Stimulated activated CD8-positive, alpha-beta memory T cell treated with anti-CD3 and anti-CD28 coated beads, Interleukin-12 subunit alpha, Interleukin-12 subunit beta, amount 100 ng/mL, for 1 hour (primary cell): Measurements from ENCODE around the gene MAP7D3.

ENCODE experiments used
- DNase-seq: peaks from one replicate; pipeline ENCODE4 v3.0.0-alpha.2; 2020; ENCODE audit warnings: low read depth

MAP7D3 gene

DNA sequence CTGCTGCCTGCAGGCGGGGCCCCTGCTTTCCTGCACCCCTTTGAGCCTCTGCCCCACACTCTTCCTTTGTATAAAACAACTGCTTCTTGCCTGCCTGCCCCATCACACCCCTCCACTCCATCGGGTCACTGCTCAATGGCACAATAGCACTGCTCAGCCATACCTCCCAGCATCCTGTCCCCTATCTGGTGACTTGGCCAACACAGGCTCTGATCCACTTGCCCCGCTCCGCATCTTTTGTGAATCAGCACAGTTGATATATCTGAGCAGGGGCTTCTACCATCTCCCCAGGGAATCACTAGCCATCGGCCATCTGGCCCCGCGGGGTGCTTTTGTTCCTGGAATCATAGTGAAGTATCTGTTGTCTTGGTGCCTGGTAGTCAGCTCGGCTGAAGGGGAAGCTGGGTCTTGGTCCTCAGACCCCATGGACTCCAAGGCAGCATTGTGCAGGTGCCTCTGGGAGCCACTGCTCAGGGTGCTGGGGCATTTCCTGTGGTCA lies 45.3 kb downstream of the MAP7D3 start:
- no peak for DNase-seq

DNA sequence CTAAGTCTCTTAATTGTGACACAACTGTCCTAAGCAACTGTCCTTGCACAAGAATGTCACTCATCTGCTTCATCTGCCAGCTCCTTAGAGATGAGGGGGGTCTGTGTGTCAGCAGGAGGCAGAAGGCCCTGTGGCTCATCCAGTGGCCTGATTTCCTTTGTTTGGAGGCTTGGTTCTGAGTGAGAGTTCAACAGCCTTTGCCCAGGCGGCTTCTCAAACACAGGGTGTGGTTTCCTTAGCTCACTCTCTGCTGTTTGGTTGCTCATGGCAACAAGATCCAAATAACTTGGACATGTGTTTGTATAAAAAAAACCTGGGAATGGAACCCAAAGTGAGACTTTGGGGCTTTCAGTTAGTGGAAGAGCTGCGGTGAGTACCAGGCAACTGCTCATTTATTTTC lies 46.6 kb downstream of the MAP7D3 start:
- no peak for DNase-seq

DNA sequence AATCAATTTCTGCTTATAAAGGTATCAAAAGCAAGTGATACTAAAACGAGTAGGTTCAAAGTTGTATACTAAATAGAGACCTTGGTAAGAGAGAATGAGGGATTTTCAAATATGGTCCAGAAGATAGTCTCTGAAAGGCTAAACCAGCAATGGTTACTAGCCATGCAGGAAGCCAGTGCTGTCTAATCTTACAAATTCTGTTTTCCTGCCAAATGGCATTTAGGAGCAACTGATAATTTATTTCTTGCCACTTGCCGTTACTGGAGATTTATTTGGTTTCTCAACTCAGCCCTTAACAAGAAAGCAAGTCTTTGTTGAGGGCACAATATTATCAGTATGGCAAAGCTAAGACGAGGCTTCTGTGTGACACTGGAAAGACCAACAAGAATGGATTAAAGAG lies 47.2 kb downstream of the MAP7D3 start:
- no peak for DNase-seq

DNA sequence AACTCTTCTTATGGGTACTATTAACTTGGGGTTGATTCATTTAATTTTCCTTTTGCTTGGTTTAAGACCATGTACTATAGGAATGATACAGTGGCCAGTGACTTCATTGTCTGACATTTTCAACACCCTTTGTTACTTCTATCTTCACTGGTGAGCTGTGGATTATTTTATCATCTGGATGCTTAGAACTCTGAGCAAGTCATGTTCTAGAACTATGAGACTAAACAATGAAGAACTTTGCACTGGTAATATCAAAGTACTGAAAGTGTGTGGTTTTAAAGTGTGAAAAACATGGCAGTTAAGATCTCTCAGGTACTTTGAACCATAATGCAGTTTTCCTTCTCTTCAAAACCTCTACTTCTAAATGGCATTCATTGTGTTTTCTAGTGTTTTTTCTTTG lies 47.8 kb downstream of the MAP7D3 start:
- DNase-seq, result no peak

DNA sequence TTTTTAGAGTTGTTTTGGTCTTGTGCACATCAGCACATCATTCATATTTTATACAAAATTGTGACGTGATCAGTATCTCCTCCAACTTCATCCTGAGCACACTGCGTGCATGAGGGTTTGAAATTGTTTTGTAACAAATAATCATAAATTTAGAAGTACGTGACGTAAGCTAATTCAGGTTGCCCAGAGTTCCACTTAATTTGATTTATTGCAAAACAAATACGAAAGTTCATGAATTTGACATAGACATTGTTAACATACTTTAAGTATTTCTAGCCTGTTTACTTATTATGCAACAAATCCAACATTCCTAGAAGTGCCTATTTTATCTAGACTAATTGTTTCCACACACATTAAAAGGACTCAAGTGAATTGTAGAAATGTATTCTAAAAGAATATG lies 48.3 kb downstream of the MAP7D3 start:
- no peak for DNase-seq

DNA sequence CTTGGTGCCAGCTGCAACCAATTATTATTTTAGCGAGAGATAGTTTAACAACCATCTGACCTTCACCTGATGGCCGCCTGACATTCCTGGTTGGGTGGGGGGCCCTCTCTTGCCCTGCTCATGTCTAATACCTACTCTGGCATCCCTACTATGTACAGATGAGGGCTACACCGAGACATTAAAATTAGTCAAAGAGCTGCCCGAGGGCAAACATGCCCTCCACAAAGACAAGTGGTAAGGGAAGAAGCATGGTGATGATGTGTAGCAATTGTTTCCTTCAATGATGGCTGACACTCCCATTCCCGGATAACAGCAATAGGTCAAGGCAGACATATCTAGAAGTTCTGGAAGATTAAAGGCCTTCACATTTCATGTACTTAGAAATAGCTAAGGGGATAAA lies 49.6 kb downstream of the MAP7D3 start:
- no peak for DNase-seq

DNA sequence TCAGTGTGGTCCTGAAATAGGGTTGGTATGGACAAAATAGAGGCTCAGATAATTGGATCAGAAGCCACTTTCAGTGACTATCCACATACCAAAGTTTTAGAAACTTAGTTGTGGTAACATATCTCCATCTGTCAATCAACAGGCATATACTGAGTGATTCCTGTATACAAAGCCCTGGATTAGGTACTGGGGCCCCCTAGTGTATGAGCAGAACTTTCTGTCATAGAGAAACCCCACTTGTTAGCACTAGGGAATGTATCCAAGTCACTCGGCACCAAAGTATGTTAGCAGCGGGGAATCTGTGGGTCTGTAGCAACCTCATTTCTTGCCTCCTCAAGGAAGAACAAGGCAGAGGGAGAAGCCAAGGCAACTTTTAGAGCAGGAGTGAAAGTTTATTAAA lies 50.7 kb downstream of the MAP7D3 start:
- no peak for DNase-seq

DNA sequence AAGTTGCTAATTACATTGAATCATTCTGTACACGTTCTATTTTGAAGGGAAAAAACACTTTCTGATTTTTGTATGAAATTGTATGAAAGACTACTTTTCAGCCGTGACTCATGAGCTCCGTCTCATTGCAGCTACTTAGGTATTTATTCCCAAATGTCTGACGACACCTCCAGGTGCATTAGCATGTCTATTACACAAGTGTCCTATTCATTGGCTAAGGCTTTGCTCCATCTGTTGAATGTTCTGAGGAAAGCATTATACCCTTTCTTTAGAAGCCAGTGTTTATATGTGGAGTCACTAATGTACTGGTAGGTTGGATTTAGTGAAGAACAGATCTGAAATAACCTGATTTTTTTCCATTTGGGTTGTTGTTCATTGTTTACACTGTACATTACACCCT lies 51.8 kb downstream of the MAP7D3 start:
- DNase-seq, result no peak

DNA sequence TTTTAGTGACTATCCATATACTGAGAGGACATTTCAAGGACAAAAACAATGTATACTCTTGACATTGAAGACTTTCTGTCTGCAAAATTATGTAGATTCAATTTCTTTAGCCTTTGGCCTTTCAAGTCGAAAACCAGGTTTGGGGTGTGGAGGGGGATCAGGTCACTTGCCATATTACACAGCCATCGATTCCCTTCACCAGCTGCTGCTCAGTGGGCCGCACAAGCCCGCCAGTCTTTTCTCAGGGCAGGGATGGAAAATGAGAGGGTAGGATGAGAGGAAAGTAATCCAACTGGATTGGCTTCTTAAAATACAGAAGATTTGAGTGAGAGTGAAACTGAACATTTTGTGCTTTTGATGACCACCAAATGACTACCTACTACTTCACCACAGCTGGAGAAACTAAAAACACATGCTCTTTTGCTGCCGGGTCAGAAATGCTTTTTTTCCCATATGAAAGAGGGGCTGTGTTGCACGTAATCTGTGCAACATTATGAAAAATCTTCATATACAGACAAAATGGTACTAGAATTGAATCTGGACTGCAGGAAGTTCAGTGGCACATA lies 52.4 kb downstream of the MAP7D3 start:
- no peak for DNase-seq

DNA sequence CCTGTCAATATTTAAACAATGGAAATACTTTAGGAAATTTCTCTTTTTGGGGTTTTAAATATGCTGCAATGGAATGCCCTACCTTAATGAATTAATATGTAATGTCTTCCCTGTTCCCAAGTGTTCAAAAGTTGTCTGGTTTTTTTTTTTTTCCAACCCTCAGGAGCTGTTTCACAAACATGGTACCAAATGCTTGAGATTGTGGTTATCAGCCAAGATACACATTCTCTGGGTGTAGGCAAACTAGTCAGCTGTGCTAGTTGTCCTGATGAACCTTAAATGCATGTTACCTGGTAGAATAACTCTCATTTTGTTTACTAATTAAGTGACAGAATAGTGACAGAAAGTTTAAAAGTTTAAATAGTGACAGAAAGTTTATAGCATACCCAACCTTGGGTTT lies 53.2 kb downstream of the MAP7D3 start:
- no peak for DNase-seq

DNA sequence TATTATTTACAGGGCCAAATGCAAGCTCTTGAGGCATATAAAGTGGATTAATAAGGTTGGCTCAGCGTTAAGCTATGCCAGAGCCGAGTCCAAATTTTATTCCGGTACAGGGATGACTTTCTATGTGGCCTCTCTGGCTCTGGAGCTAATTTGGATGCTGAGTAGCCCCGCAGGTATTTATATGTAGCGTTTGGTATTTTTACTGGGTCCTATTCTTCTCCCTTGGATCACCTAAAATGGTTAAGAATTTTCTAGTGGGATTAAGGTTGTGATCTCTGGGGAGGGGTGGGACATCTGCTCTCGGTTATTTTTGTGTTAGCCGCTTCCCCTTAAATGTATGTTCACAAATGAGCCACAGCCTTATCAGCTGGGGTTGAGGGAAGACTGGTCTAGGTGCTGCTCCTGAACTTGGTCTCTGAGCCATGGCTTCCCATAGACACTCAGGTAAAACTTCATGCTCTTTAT lies 54.5 kb downstream of the MAP7D3 start:
- DNase-seq, result no peak

DNA sequence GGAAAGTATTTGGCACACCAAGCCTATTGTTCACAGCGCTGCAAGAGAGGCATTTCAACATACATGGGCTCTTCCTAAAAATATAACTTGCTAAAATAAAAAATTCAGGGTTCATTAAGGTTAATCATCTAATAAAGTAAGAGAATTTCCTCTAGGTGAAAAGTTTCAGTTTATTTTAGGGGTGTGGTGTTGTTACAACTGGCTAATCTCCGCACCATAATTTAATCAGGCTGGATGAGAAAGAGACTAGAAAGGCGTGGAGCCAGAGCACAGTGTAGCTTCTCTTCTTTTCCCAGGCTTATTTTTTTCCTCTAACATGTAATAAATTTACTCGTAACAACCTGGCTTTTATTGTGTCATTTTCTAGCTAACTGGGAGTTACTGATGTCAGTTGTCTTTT lies 56.0 kb downstream of the MAP7D3 start:
- no peak for DNase-seq

DNA sequence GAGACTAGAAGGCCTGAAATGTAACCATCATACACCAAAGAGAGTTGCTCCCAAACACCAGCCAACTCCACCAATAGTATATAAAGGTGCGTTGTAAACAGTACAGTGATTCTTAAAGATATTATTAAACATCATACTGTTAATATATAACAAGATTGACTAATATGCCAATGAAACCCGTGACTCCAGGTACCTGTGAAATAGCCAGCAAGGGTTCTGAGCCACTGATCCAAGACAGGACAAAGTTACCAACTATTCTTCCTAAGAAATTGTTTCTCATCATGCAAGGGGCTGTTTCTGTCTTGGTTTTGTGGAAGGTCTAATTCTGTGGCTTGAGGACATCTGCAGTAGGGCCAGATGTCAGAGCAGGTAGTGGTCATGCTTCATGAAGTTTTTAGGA lies 56.7 kb downstream of the MAP7D3 start:
- DNase-seq, result no peak

DNA sequence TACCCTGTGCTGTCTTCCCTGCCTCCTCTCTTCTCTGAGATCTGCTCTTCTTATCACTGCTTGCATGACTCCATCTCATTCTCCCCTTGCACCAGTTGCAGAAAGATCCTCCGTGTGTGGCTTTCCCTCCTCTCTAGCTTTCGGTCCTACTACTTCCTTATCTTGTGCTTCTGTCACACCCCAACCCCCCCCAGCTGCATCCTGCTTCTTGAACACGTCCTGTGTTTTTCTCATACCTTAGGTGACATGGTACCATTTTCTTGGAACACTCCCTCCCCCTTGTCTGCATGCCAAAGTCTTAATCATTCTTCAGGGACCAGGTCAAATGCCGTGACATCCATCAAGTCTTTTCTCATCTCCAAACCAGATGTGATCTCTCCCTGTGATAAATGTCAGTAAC lies 57.4 kb downstream of the MAP7D3 start:
- no peak for DNase-seq

DNA sequence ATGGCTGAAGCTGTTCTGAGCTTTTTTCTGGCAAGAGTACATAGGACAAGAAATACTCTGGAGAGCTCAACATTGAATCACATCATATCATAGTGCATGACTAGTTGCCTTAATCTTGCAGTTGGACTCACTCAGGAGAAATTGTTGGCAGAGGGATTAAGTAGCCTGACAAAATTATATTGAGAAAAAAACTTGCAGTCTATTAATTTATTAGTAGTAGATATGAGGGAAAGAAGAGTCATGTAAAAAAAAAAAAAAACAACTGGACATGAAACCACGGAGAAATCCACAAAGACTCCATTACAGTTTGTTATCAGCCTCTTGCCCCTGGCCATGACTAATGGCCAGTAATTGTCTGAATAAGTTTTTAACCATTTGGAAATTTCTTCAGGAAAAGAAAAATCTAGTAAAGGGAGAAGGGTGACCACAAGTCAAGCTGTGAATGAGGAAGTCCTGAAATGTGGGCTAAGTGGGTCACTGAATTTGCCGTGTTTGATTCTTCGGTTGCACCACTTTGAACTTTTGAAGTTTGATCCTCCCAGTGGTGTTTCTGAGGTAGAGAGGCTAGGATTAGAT lies 58.3 kb downstream of the MAP7D3 start:
- DNase-seq, result no peak

DNA sequence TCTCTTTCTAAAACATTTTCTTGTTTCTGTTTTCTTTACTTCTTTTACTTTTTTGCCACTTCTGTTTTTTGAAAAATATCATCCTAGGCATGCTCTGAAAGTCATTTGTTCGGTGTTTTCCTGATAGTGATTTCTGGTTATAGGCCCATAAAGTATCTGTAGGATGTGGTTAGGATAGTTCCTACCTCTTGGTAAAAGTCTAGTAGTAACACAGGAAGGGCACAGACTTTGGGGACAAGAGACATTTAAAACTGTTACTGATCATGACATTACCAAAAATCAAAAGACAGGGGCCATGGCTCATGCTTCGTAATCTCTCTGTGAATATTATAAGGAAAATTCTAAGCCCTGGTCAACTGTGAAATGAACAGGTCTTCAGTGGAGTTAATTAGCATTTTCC lies 59.1 kb downstream of the MAP7D3 start:
- no peak for DNase-seq

DNA sequence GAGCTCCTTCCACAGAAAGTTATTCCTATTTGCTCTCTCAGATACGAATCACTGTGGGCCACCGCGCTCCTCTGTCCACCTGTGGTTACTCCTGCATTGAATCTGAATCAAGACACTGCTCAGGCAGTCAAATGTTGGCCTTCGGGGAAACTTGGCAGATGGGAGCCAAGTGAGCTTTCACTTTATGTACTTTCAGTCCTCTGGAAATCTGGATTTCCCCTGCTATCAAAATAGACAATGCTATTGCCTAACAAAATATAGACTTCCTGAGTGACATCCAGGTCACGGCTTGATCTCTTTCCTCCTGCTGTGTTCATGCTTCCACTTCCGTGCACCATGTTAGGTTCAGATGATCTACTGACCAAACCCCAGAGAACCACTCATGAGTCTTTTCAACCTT lies 60.0 kb downstream of the MAP7D3 start:
- DNase-seq, result no peak

DNA sequence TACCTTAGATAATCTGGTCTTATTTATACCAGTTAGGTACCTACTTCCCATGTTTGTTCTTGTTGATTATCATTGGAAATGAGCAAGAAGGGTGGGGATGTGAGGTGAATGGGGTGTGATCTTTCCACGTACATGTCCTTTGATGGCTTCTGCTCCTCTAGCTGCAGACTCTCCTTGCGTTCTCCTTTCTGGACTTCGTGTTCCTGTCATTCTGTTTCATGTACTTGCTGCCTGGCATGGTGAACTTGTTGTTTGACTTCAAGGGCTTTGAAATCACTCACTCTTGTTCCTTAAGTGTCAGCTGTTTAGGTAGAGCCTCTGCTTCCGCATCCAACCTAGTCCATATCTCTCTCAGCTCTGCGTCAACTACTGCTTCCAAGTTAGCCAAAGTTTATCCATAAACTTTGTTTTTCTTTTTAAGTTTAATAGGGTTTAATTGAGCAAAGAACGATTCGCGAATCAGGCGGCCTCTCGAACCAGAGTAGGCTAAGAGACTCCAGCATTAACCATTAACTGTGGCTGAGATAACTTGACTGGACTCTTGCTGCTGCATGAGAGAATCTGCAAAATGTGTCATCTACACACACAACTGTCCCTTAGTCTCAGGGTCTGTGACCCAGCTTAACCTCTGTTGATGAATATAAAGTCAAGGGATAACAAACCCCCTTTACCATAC lies 61.0 kb downstream of the MAP7D3 start:
- no peak for DNase-seq

DNA sequence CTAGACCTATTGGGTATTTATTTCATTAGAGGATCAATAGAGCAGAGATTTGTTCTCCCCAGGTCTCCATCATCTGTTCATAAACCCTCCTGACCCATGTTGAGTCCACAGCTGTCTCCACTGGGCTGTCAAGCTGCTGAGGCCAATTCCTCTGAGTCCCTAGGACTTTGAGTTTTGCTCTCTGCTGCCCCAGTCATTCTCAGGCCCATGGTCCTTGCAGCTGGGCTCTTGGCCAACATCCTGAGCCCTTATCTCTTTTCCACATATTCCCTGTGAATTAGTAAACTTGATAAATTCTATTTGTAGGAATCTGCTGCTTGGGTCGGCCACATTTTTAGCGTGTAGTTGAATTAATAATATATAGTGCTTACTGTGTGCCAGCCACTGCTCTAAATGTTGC lies 62.0 kb downstream of the MAP7D3 start:
- no peak for DNase-seq

DNA sequence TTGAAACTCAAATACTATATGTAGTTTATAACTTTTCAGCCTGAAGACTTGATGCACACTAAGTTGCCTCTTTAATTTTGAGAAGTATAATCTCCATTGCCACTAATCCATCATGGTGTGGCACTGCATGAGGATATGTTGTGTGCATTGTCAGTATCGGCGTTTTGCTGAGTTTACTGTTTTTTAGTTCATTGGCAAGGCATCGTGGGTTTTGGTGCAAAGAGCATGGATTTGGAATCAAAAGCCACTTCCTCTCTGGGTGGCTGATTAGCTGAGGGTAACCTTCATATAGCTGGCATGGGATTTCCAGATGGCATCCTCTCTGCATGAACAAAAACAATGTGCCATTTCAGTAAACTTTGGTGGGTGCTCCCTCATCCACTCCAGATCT lies 65.2 kb downstream of the MAP7D3 start:
- no peak for DNase-seq

DNA sequence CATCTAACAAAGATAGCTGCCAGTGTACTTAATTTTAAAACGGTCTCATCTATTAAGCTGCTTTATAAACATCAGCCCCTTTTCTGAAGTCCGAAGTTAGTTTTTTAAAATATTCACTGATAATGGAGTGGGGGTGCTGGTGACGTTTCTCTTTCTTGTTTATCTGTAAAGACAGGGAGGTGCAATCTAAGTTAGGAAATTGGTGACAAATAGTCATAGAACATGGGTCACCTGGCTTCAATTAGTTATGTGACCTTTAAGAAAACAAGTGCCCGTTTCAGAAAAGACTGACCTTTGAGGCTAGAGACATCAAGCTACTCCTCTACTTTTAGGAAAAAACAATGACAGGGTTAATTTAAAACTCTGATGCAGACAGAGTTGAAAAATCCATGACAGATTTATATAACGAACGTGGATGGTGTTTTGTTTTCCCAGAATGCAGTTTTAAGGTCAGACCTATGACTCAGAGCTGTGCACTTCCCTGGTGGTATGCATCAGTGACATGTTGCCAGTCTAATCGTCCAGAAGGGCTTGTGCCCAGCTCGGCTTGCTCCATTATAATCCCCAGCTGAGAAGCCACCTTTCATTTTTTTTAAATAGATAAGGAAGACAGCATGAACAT lies 65.7 kb downstream of the MAP7D3 start:
- no peak for DNase-seq

DNA sequence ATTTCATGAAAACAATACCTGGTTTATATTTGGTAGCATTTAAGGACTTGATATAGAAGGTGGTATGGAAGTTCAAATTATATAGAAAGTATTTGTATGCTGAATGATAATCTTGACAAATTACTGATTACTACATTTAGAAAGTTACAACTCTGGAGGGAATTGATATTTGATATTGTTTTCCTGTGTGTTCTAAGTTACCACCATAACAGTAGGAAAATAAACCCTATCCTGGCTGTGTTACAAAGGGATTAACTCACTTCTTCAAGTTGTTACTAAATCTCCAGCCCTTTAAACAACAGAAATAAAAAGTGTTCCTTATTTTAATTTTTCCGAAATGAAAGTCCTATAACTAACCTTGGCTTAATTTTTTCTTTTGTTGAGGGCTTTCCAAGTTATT lies 67.3 kb downstream of the MAP7D3 start:
- no peak for DNase-seq

DNA sequence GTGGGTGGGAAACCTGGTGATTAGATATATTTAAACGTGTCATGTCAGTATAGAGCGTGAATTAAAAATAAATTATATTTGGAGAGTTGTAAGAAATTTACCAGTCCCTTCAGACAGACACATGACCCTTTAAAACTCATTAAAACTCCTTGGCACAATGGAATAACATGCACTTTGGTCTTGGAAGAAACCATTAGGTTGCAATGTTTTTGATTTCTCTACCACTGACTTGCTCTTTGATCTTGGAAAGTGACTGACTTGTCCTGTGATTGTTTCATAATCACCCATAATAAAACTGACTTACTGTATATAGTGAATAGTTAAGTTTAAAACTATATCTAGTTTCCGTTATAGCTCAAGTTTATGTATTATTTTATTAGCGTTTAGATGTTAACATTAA lies 68.0 kb downstream of the MAP7D3 start:
- no peak for DNase-seq
